ENCODE measurements around the gene TBX19.

Gene TBX19

DNA sequence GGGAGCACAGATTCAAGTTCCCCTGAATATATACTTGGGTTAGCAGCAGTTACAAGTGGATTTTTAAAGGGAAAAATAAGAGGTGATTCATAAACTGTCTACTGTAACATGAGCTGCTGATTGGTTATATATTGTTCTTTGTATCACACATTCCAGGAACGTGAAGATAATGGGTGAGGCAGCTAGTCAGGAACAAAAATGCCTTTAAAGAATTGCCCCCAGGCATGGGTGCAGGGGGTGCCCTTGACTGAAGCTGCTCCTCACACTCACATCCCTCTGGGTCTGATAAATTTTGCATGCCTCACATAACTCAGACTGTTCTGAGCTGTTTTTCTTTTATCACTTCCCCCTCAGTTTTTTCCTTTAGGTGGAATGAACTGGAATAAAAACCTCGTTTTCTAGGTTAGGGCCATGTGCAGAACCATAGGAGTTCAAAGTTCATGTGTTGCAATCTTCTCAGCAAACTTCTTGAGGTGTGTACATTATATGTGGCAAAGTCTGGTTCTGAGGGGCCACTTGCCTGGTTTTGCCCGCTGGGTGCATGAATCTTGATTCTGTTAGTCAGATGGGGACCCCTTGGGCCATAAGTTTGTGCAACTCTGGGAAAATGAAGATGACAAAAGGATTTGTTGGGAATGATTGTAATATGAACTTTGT is 21.1 kb downstream of the TBX19 start:
- TF ChIP-seq, protein P1, sequence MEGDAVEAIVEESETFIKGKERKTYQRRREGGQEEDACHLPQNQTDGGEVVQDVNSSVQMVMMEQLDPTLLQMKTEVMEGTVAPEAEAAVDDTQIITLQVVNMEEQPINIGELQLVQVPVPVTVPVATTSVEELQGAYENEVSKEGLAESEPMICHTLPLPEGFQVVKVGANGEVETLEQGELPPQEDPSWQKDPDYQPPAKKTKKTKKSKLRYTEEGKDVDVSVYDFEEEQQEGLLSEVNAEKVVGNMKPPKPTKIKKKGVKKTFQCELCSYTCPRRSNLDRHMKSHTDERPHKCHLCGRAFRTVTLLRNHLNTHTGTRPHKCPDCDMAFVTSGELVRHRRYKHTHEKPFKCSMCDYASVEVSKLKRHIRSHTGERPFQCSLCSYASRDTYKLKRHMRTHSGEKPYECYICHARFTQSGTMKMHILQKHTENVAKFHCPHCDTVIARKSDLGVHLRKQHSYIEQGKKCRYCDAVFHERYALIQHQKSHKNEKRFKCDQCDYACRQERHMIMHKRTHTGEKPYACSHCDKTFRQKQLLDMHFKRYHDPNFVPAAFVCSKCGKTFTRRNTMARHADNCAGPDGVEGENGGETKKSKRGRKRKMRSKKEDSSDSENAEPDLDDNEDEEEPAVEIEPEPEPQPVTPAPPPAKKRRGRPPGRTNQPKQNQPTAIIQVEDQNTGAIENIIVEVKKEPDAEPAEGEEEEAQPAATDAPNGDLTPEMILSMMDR (IDR thresholded peaks at IDR 0.05; ENCODE audit: unreplicated experiment in 3 of 3): no peak
- H3K4me1 Mint-ChIP-seq: no peaks in the 10 kb centered on the region
- H3K9me3 Mint-ChIP-seq: no peaks in the 10 kb centered on the region
- no peak overlapping the region for H3K4me3 Mint-ChIP-seq
- H3K27me3 Mint-ChIP-seq (ENCODE audit: low read depth): peaks cover 4% of the 10 kb centered on the region
- no peaks in the 10 kb centered on the region for H3K36me3 Mint-ChIP-seq (ENCODE audit: low read depth)
- no peak overlapping the region for H3K27ac Mint-ChIP-seq

DNA sequence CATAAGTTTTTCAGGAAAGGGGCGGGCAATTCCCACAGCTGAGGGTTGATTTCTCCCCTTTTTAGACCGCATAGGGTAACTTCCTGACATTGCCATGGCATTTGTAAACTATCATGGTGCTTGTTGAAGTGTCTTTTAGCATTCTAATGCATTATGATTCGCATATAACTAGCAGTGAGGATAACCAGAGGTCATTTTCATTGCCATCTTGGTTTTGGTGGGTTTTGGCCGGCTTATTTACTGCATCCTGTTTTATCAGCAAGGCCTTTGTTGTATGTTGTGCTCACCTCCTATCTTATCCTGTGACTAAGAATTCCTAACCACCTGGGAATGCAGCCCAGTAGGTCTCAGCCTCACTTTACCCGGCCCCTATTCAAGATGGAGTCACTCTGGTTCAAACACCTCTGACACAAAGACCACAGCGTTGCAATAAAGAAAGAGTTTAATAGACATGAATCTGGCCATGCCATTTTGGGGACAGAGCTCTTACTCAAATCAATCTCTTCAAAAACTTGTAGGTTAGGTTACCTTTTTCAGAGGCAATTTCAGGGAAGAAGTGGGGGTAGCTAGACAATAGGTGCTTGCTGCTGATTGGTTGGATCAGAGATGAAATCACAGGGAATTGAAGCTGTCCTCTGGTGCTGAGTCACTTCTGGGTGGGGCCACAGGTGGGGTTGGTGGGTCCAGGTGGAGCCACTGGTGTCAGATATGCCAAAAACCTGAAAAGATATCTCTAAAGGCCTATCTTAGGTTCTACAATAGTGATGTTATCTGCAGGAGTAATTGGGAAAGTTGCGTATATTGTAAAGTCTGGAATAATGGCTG is 23.3 kb downstream of the TBX19 start:
- Mint-ChIP-seq H3K36me3 (ENCODE audit: low read depth) (peaks cover 3% of the 10 kb centered on the region), H3K4me1 (no peaks in the 10 kb centered on the region), H3K27me3 (ENCODE audit: low read depth) (peaks cover 4% of the 10 kb centered on the region), H3K4me3 (no peak overlapping the region), H3K27ac (no peak overlapping the region), H3K9me3 (no peaks in the 10 kb centered on the region)
- TF ChIP-seq, protein P1 (IDR thresholded peaks at IDR 0.05; ENCODE audit: unreplicated experiment in 3 of 3): no peak

- Mint-ChIP-seq H3K27me3 (ENCODE audit: low read depth) (peaks cover 4% of the 10 kb centered on the region), H3K36me3 (ENCODE audit: low read depth) (peaks cover 3% of the 10 kb centered on the region), H3K4me3 (no peak overlapping the region), H3K4me1 (no peaks in the 10 kb centered on the region), H3K9me3 (no peaks in the 10 kb centered on the region), H3K27ac (no peak overlapping the region)
- TF ChIP-seq, protein P1 (IDR thresholded peaks at IDR 0.05; ENCODE audit: unreplicated experiment in 3 of 3): no peak
Observed at GRCh38 chr1:168304865-168305264, 24.2 kb downstream of the TBX19 start.

DNA sequence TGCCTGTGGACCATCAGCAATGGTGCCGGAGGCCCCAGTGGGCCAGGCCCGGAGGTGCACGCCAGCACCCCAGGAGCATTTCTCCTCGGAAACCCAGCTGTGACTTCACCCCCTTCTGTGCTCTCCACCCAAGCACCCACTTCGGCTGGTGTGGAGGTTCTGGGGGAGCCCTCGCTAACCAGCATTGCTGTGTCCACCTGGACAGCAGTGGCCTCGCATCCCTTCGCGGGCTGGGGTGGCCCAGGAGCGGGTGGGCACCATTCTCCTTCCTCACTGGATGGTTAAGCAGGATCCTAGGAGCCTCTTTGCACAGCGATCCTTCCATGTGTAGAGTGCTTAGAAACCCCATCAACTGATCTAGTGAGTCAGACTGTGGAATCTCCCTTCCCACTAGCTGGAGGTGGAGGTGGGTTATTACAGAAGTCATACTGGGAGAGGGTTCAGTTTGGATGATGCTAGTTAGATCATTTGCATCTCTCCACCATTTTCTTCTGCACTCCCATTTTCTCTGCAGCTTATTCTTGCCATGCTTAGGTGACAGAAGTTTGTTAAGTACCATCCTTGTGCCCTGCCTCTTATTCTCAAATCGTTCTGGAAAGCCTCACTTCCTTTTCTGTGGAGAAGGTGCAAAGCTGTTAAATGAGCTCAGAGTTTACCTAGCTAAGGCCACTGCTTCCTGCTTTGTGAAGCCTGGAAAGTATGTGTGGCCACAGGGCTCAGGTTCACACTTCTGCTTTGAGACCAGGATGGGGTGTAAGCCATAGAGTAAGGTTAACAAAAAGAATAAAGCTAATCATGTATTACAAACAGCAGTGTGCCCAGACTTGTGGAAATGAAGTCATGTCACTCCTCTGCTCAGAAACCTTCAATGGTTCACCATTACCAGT is 32.3 kb downstream of the TBX19 start:
- H3K4me1 Mint-ChIP-seq: no peaks in the 10 kb centered on the region
- no peaks in the 10 kb centered on the region for H3K27me3 Mint-ChIP-seq (ENCODE audit: low read depth)
- H3K4me3 Mint-ChIP-seq: no peak overlapping the region
- H3K36me3 Mint-ChIP-seq (ENCODE audit: low read depth): peaks cover 3% of the 10 kb centered on the region
- H3K9me3 Mint-ChIP-seq: no peaks in the 10 kb centered on the region
- no peak overlapping the region for H3K27ac Mint-ChIP-seq
- TF ChIP-seq, protein P1 (IDR thresholded peaks at IDR 0.05; ENCODE audit: unreplicated experiment in 3 of 3): no peak

DNA sequence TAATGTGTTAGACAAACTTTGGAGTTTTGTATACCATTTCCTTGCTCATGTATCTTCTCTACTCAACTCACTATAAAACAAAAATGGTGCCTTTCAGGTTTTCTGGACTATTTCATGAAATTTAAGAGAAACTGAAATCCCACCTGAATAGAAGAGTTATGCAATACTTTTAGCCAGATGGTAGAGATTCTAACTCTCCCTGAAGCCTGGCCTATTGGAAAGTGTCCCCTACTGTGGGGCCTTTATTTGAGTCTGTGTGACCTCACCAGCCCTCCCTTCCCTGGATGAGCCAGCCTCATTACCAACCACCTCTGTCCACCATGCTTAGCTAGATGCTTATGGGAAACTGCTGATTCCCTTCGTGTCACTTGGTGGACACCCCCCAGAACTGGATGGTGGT is 35.5 kb downstream of the TBX19 start:
- H3K36me3 Mint-ChIP-seq (ENCODE audit: low read depth): no peaks in the 10 kb centered on the region
- no peak overlapping the region for H3K4me3 Mint-ChIP-seq
- no peak overlapping the region for H3K27ac Mint-ChIP-seq
- no peaks in the 10 kb centered on the region for H3K9me3 Mint-ChIP-seq
- TF ChIP-seq, protein P1 (IDR thresholded peaks at IDR 0.05; ENCODE audit: unreplicated experiment in 3 of 3): no peak
- H3K27me3 Mint-ChIP-seq (ENCODE audit: low read depth): no peaks in the 10 kb centered on the region
- peaks cover 18% of the 10 kb centered on the region for H3K4me1 Mint-ChIP-seq

Data from nephron (organoid).